ENCODE data around the gene RANBP9. TPM values are rescaled to one million over a fixed set of nuclear protein-coding genes. Genes with fewer than 3 reads are reported as not detected.

RANBP9 gene
- total RNA-seq, 1 donor from 2014 or later = 57.6 TPM

- intact Hi-C loops (cut with micrococcal nuclease) = loop anchor here (2.0 to 5.0 kb wide), 3 partner anchors 43 to 406 kb away; partner anchors contain the start of gene CD83
These were observed 307 bp downstream of the RANBP9 start for GRCh38 chr6:13711324-13711732.

GRCh38 chr6:13710552-13711323, 897 bp downstream of the RANBP9 start:
- intact Hi-C loops (cut with micrococcal nuclease) = loop anchor here (1.0 to 5.0 kb wide), 4 partner anchors 29 to 407 kb away; partner anchors contain the start of gene CD83

DNA sequence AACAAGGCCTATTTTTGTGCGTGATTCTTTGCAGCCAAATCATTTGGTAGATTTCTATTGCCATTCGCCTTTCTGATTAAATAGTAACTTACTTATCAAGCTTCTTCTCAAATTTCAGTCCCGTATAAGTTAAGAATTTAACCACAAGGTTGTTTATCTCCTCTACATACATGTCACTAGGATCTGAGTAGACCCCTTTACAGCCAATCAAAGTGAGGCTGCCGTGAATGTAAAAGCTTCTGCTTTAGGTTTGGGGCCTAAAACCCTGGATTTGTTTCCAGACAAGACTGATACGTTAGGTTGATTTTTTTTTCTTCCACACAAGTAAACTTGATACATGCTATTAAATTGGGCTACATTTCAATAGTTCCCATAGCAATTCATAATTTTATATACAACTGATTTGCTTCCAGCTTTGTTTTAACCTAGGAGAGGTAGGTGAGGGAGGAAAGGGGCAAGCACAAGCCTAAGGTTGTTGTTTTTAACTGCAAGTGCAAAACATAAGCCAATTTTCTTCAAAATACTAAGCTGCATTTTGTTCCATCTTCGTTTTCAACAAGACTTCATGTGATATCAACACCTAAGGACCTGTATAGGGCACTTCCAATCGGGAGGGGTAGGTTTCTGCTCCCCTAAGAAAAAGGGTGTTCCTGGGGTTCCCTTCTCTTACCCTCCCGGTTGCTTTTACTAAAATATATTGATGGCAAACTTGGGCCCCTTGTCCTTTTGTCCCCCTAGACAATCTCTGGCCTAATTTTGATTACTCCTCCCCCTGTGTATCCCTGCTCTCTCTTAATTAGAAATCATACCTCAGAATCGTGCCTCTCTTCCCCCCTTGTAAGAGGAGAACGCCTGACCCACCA, 1.7 kb downstream of the RANBP9 start:
- intact Hi-C loops (cut with micrococcal nuclease) = loop anchor here (1.0 to 5.0 kb wide), 5 partner anchors 29 to 407 kb away; partner anchors contain the start of gene CD83

DNA sequence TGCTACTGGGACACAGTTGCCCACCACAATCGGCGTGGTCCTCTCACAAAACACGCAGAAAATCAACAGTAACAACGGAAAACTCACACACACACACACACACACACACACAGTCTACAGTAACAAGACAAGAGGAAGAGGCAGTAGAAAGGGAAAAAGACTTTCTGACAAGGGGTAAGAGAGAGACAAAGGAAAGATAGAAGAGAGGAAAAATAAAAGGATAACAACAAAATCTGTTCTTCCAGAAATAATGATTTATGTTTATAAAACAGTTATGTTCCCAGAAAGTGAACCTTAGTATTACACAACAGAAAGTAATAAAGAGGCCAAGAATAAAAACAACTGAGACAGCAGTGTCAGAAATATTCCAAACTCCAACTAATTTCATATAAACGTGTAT, 2.9 kb downstream of the RANBP9 start:
- intact Hi-C loops (cut with micrococcal nuclease) = loop anchor here (1.0 to 2.0 kb wide), 2 partner anchors 13 to 84 kb away; no protein-coding TSS in a partner anchor

DNA sequence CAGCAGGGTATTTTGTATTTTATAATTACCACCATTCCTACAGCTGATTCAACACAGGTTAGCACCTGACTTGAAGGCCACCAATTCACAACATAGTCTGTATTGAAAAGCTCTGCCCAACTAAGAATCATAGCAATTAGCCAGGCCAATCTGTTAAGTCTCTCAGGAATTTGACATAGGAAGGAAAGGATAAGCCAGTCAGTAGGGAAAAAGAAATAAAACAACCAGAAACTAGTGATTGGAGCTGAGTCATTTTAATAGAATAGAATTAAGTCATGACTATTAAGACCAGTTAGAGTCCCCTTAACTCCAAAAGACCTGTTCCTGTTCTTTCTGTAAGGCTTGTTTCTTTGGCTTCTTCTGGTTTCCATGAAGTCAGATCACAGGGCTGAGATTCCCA, 8.1 kb downstream of the RANBP9 start:
- intact Hi-C loops (cut with micrococcal nuclease) = no loop called here

- intact Hi-C loops (cut with micrococcal nuclease) = no loop called here
These were observed 8.8 kb downstream of the RANBP9 start for GRCh38 chr6:13702809-13703302.

GRCh38 chr6:13700232-13700631, 11.4 kb downstream of the RANBP9 start:
- intact Hi-C loops (cut with micrococcal nuclease) = no loop called here

DNA sequence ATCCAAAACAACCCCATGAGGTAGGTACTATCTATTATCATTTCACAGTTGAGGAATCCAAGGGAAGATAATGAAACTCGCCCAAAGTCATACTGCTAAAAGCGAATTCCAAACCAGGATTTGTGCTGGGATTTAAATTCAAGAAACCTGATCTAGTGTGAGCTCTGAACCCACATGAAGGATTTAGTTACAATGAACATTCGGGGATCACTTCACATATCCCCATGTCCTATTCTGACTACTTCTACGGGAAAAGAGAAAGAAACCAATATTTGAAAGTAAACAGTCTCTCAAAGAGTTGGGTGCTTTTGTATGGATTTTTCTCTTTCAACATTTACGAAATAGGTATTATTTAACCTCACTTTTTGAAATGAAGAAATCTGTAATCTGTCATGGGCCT, 12.9 kb downstream of the RANBP9 start:
- intact Hi-C loops (cut with micrococcal nuclease) = no loop called here

- intact Hi-C loops (cut with micrococcal nuclease) = no loop called here
These were observed 13.8 kb downstream of the RANBP9 start for GRCh38 chr6:13697857-13698256.

GRCh38 chr6:13696226-13696625, 15.4 kb downstream of the RANBP9 start:
- intact Hi-C loops (cut with micrococcal nuclease) = no loop called here

DNA sequence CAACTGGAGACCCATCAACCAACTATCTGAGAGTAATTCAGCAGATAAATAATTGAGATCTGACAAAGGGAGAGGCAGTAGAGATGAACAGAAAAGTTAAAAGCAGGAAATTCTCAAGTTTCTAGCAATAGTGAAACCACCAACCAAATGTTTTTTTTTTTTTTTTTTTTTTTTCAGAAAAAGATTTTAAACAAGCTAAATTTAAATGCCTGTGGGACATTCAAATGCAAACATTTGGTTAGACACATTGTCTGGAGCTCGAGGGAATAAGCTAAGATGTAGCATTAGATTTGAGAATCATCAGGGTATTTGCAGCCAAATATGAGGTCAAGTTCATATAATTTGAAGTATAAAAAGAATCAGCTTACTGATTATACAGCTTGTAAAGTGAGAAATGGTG, 16.4 kb downstream of the RANBP9 start:
- intact Hi-C loops (cut with micrococcal nuclease) = loop anchor here (1.0 to 2.0 kb wide), 3 partner anchors 11 to 14 kb away; no protein-coding TSS in a partner anchor

DNA sequence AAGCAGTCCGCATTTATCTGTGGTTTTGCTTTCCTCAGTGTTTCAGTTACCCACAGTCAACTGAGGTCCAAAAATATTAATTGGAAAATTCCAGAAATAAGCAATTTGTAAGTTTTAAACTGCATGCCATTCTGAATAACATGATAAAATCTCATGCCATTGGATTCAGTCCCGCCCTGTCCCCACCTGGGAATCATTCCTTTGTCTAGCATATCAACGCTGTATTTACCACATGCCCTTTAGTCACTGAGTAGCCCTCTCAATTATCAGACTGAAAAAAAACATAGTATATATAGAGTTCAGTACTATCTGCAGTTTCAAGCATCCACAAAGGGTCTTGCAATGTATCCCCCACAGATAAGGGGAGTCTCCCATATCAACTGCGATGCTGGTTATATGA, 17.1 kb downstream of the RANBP9 start:
- intact Hi-C loops (cut with micrococcal nuclease) = loop anchor here (2.0 kb wide), 1 partner anchor 14 kb away; no protein-coding TSS in a partner anchor

DNA sequence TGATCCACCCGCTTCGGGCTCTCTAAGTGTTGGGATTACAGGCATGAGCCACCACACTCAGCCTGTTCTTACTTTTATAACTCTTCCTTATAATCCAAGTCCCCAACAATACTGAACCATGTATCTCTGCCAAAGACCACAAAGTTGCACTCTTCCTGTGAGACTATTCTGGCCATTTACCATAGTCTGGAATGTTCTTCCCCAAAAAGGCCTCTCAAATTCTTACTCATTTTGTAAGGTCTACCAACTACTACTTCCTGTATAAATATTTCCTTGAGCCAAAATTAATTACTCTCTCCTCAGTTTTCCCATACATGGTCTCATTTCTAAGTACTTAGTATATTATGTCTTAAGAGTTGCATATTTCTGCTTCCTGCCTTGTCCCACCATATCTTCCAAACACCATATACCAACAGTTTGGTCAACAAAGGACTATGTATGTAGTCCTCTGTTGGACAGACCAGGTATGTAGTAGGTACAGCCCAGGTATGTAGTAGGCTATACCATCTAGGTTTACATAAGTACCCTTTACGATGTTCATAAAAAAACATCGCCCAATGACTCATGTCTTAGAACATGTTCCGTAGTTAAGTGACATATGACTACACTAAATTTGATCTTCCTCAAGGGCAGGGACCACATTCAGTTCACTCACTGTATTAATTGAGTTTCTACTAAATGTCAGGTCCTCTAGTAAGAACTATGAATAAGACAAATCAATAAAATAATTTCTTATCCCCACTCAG, 22.0 kb downstream of the RANBP9 start:
- intact Hi-C loops (cut with micrococcal nuclease) = loop anchor here (1.0 to 2.0 kb wide), 2 partner anchors 8 to 65 kb away; no protein-coding TSS in a partner anchor

DNA sequence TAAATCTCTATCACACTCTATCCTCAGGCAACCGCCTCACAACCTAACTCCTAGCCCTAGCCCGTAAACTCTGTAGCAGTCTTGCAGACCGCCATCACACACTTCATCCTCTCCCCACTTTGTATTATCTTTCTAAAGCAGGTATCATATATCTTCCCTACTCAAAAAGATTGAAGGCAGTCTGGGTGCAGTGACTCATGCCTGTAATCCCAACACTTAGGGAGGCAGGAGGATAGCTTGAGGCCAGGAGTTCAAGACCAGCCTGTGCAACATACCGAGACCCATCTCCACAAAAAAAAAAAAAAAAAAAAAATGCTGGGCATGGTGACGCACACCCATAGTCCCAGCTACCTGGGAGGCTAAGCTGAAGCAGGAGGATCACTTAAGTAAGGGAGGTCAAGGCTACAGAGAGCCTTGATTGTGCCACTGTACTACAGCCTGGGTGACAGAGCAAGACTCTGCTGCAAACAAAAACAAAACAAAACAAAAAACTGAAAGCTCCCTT, 22.9 kb downstream of the RANBP9 start:
- intact Hi-C loops (cut with micrococcal nuclease) = loop anchor here (2.0 kb wide), 1 partner anchor 64 kb away; no protein-coding TSS in a partner anchor

- intact Hi-C loops (cut with micrococcal nuclease) = loop anchor here (2.0 kb wide), 1 partner anchor 63 kb away; no protein-coding TSS in a partner anchor
These were observed 23.7 kb downstream of the RANBP9 start for GRCh38 chr6:13687917-13688351.

- intact Hi-C loops (cut with micrococcal nuclease) = loop anchor here (1.0 kb wide), 1 partner anchor 10 kb away; no protein-coding TSS in a partner anchor
These were observed 26.8 kb downstream of the RANBP9 start for GRCh38 chr6:13684855-13685254.

DNA sequence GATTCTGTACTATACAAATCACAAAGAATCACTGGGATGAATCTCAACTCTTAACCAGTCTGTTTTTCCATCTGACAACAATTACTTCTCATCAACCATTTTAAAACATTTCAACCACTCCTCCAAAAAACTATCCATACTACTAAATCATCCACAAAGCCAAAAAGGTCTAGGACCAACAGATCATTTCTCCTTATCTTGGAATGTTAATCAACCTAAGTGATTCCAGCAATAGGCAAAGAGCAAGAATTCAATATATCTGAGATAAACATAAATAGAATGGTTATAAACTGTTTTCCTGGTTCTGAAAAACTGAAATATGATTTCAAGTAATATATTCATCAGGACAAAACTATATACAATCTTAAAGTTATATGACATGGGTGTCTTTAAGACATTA, 28.6 kb downstream of the RANBP9 start:
- intact Hi-C loops (cut with micrococcal nuclease) = no loop called here

- intact Hi-C loops (cut with micrococcal nuclease) = no loop called here
These were observed 29.3 kb downstream of the RANBP9 start for GRCh38 chr6:13682346-13682745.

- intact Hi-C loops (cut with micrococcal nuclease) = loop anchor here (1.0 to 2.0 kb wide), 5 partner anchors 9 to 66 kb away; partner anchors contain the start of gene NOL7
These were observed 30.2 kb downstream of the RANBP9 start for GRCh38 chr6:13681305-13682061.

Measured in T-helper 1 cell treated with Interleukin-12 subunit alpha and Interleukin-12 subunit beta and Interleukin-4 antibody, amounts not matched to agents 30 ng/mL and 1 ng/mL, for 36 hours (primary cell).